ENCODE results near the gene NR1I2. TPM values are rescaled to one million over a fixed set of nuclear protein-coding genes. Genes with fewer than 3 reads are reported as not detected.

The NR1I2 gene
- total RNA-seq (under 1 TPM in 1 of 2 donors, not detected in 1; 0.20 TPM), total RNA-seq (0.35 to 0.75 reads per million in 2 donors)

DNA sequence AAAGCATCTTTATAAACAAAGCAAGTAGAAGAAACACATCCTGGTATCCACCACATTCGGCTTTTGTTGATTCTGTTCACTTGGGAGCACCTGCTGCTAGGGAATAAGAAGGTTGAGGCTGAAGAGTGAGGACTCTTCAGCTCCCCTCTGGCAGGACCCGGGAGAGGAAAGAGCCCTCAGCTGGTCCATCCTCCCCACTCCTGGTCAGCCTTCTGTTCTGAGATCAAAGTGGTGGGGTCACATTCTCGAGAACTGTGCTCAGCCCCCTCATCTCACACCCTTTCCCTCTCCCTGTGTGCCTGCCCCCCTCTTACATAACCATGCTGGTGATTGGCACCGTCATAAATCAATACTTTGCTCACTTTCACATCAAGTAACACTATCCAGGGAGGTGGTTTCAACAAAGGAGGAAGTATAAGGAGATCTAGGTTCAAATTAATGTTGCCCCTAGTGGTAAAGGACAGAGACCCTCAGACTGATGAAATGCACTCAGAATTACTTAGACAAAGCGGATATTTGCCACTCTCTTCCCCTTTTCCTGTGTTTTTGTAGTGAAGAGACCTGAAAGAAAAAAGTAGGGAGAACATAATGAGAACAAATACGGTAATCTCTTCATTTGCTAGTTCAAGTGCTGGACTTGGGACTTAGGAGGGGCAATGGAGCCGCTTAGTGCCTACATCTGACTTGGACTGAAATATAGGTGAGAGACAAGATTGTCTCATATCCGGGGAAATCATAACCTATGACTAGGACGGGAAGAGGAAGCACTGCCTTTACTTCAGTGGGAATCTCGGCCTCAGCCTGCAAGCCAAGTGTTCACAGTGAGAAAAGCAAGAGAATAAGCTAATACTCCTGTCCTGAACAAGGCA, at the start of gene NR1I2:
NR1I2 (plus strand) TSS at position 772 of the 869 bp plus-strand sequence.
- Mint-ChIP-seq H3K4me3 (no peak within 1 kb of the TSS), H3K36me3 (ENCODE audit: low read depth) (peaks cover 2% of the 10 kb centered on the region), H3K27ac (peak within 1 kb of the TSS; percentile 35), H3K27me3 (no peaks in the 10 kb centered on the region), H3K4me1 (peaks cover 2% of the 10 kb centered on the region)
- no peak for DNase-seq
- ATAC-seq, result no peak
- H3K9me3 ChIP-seq (ENCODE audit: control insufficient read depth, low read length, poor library complexity, severe bottlenecking), result no peaks in the 10 kb centered on the region

DNA sequence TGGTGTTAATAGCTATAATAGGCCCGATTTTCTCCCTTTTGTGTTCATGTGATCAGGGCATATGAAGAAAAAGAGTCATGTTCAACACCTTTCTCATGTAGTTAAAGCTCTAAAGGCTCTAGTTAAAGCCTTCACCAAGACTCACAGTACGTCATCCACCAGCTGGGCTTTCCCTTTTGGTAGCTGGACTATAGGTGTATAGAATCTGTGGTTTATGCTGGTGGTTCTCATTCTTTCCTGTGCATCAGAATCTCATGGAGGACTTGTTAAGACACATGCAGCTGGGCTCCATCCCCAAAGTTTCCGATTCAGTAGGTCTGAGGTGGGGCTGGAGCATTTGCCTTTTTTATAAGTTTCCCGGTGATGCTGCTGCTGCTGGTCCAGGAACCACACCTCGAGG, 48.1 kb upstream of the NR1I2 start:
- Mint-ChIP-seq H3K27ac (no peak overlapping the region), H3K36me3 (ENCODE audit: low read depth) (no peaks in the 10 kb centered on the region), H3K4me3 (no peak overlapping the region), H3K4me1 (peaks cover 2% of the 10 kb centered on the region), H3K27me3 (peaks cover 8% of the 10 kb centered on the region)
- H3K9me3 ChIP-seq (ENCODE audit: control insufficient read depth, low read length, poor library complexity, severe bottlenecking), result no peaks in the 10 kb centered on the region
- ATAC-seq (no peak), DNase-seq (no peak)

DNA sequence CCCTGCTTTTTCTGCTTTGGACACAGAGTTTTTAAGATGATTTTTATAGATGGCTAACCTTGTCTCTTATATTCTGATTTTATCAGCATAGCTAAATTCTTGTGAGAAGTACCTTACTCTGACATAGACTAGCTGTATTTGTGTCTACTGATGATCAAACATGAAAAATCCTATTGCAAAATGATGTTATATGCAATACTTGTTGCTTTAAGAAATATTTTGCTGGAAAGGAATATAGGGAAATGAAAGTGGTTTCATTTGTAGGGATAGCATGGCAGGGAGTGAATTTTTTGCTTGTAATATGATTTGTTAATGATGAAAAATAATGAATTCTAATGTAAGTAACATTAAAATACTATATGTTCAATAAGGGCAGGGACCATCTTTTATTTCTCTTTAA, 43.2 kb upstream of the NR1I2 start:
- Mint-ChIP-seq H3K27ac (no peak overlapping the region), H3K4me3 (no peak overlapping the region), H3K4me1 (no peaks in the 10 kb centered on the region), H3K27me3 (peaks cover 33% of the 10 kb centered on the region), H3K36me3 (ENCODE audit: low read depth) (no peaks in the 10 kb centered on the region)
- no peak for ATAC-seq
- no peak for DNase-seq
- no peaks in the 10 kb centered on the region for H3K9me3 ChIP-seq (ENCODE audit: control insufficient read depth, low read length, poor library complexity, severe bottlenecking)

DNA sequence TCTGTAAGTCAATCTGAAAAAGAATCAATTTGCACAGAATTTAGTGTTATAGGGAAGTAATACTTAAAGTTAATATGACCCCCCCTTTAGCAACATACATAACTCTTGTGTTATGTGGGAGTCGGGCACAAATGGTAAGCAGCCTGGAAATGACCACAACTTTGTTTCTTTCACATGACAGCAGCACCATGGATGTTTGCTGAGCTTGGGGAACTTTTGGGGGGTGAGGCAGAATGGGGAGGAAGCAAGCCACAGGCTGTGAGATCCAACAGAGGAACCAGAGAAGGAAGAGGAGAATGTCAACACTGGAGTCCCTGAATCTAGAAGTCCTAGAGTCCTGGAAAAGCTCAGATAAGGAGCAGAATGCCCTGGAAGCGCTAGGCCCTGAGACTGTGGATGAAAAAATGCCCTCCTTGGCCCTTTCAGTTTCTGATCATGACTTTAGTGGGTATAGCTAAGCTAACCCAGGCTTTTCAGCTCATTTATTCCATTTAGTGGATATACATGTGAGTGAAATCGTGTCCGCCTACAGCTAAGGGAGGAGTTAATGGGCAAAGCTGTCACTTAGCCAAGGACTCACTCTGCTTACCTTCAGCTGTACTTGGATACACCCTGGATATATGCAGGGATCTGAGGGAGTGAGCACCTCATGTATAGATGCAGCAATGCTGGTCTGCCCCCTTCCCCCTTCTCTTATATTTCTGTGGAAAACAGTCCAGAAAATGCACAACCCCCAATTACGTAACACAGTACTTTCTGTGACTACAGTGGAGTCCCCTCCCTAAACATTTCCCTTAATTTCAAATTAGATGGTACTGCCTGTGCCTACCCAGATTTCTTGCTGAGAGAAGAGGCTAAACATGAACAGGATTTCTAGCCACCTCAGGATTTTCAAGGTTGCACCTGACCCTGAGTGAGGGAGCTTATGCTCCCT, 40.0 kb upstream of the NR1I2 start:
- ATAC-seq, result no peak
- H3K9me3 ChIP-seq (ENCODE audit: control insufficient read depth, low read length, poor library complexity, severe bottlenecking), result no peaks in the 10 kb centered on the region
- H3K27ac Mint-ChIP-seq, result no peak overlapping the region
- DNase-seq, result no peak
- peaks cover 4% of the 10 kb centered on the region for H3K36me3 Mint-ChIP-seq (ENCODE audit: low read depth)
- peaks cover 51% of the 10 kb centered on the region for H3K27me3 Mint-ChIP-seq
- H3K4me1 Mint-ChIP-seq, result no peaks in the 10 kb centered on the region
- H3K4me3 Mint-ChIP-seq, result no peak overlapping the region

DNA sequence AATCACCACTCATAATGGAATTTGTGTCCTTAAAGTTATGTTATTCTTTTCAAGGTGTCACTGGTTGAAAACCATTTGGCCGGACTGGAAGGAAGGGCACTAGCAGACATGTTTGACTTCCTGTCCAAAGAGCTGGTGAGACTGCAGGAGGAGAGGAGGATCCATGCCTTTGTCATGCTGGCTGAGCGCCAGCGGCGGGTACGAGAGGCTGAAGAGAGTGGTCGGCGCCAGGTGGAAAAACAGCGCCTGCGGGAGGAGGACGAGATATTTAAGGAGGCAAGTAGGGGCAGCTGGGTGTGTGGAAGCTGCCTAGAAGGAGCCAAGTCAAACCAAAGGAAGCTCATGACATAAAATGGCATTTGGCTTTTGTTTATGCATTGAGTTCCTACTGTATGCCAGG, 38.0 kb upstream of the NR1I2 start:
- ATAC-seq (no peak), DNase-seq (no peak)
- Mint-ChIP-seq H3K36me3 (ENCODE audit: low read depth) (peaks cover 4% of the 10 kb centered on the region), H3K27me3 (peaks cover 59% of the 10 kb centered on the region), H3K4me1 (no peaks in the 10 kb centered on the region), H3K4me3 (no peak overlapping the region), H3K27ac (no peak overlapping the region)
- H3K9me3 ChIP-seq (ENCODE audit: control insufficient read depth, low read length, poor library complexity, severe bottlenecking), result no peaks in the 10 kb centered on the region

DNA sequence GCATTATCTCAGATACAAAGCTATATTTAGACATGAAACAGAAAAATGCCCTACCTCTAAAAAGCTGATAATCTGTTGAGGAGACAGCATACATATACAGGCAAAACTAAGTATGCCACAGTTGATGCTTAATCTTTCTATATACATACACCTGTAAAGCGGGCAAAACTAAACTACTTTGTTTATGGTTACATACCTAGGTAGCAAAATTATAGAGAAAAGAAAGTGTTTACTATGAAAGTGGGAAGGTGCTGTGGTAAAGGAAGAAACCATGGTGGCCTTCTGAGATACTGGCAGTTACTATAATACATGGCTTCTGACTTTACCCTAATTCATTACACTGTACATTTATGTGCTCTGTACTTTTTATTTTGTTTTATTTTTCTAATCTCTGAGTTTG, 36.0 kb upstream of the NR1I2 start:
- no peak overlapping the region for H3K4me3 Mint-ChIP-seq
- H3K36me3 Mint-ChIP-seq (ENCODE audit: low read depth), result peaks cover 6% of the 10 kb centered on the region
- DNase-seq, result no peak
- peaks cover 54% of the 10 kb centered on the region for H3K27me3 Mint-ChIP-seq
- H3K27ac Mint-ChIP-seq, result no peak overlapping the region
- no peaks in the 10 kb centered on the region for H3K4me1 Mint-ChIP-seq
- ATAC-seq, result no peak
- no peaks in the 10 kb centered on the region for H3K9me3 ChIP-seq (ENCODE audit: control insufficient read depth, low read length, poor library complexity, severe bottlenecking)

DNA sequence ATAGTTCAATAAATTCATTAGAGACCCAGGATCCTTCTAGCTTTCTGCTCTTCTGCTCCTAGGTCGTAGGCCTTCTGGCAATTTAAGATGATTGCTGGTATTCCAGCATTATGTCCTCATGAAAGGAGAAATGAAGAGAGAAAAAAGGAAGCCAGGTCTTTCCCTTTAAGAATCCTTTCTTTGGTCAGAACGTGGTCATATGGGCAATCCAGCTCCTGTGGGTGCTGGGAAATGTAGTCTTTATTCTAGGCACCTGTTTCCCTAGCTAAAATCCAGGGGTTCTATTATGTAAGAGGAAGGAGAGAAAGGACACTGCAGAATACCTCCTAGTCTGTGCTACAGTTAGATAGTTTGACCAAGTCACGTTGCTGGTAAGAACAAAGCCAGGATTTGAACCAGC, 35.5 kb upstream of the NR1I2 start:
- DNase-seq (no peak), ATAC-seq (no peak)
- peaks cover 54% of the 10 kb centered on the region for H3K27me3 Mint-ChIP-seq
- peaks cover 6% of the 10 kb centered on the region for H3K36me3 Mint-ChIP-seq (ENCODE audit: low read depth)
- no peak overlapping the region for H3K27ac Mint-ChIP-seq
- no peaks in the 10 kb centered on the region for H3K4me1 Mint-ChIP-seq
- H3K9me3 ChIP-seq (ENCODE audit: control insufficient read depth, low read length, poor library complexity, severe bottlenecking), result no peaks in the 10 kb centered on the region
- no peak overlapping the region for H3K4me3 Mint-ChIP-seq

DNA sequence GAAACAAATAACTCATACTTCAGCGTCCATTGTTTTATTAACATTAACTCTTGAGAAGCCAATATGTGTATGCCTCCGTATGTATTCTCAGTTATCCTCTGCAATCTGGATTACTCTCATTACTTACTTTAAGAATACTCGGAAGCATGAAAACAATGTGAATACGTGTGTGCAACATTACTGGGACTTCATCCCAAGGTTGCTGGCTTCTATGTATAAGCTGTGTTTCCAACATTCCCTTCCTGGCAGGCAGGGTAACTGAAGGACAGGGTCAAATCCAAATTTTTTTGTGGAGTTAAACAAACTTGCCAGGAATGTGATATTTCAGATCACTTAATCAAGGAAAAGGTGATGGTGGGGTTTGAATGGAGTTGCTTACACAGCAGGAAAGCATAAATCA, 34.5 kb upstream of the NR1I2 start:
- no peak for ATAC-seq
- Mint-ChIP-seq H3K27ac (no peak overlapping the region), H3K4me3 (no peak overlapping the region), H3K4me1 (no peaks in the 10 kb centered on the region), H3K27me3 (peaks cover 44% of the 10 kb centered on the region), H3K36me3 (ENCODE audit: low read depth) (peaks cover 6% of the 10 kb centered on the region)
- no peak for DNase-seq
- no peaks in the 10 kb centered on the region for H3K9me3 ChIP-seq (ENCODE audit: control insufficient read depth, low read length, poor library complexity, severe bottlenecking)

DNA sequence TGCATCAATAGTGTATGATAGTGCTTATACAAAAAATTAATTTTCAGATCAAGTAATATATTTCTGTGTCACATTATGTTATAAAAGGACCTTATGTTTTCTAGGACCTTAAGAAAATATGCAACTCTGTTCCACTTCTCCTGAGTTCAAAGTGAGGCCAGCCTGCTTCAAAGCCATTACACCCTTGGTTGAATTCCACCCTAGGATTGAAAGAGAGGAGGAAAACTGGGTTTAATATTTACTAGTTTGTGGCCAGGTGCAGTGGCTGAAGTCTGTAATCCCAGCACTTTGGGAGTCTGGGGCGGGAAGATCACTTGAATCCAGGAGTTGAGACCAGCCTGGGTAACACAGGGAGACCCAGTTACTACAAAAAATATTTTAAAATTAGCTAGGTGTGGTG, 32.9 kb upstream of the NR1I2 start:
- Mint-ChIP-seq H3K4me3 (no peak overlapping the region), H3K36me3 (ENCODE audit: low read depth) (peaks cover 6% of the 10 kb centered on the region), H3K27ac (no peak overlapping the region), H3K4me1 (no peaks in the 10 kb centered on the region), H3K27me3 (peaks cover 36% of the 10 kb centered on the region)
- no peaks in the 10 kb centered on the region for H3K9me3 ChIP-seq (ENCODE audit: control insufficient read depth, low read length, poor library complexity, severe bottlenecking)
- no peak for ATAC-seq
- no peak for DNase-seq

DNA sequence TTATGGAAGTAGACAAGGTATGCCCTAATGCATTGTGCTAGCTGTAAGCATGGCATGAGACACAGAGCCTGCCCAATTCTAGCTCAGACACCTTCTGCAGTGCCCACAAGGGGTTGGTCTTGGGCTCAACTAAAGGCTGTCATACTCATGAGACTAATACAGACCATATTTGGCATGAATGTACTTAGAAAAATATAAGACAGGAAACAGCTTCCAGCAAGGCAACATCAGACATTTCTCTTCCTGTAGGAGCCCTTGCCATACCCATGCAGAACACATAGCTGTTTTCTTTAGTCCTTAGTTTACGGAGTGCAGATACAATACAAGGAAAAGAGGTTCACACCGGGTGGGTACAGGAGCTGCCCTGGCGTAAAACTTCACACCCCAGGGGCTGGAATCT, 30.5 kb upstream of the NR1I2 start:
- Mint-ChIP-seq H3K27ac (no peak overlapping the region), H3K36me3 (ENCODE audit: low read depth) (peaks cover 3% of the 10 kb centered on the region), H3K4me1 (no peaks in the 10 kb centered on the region), H3K4me3 (no peak overlapping the region), H3K27me3 (peaks cover 33% of the 10 kb centered on the region)
- no peak for ATAC-seq
- no peak for DNase-seq
- H3K9me3 ChIP-seq (ENCODE audit: control insufficient read depth, low read length, poor library complexity, severe bottlenecking), result no peaks in the 10 kb centered on the region

DNA sequence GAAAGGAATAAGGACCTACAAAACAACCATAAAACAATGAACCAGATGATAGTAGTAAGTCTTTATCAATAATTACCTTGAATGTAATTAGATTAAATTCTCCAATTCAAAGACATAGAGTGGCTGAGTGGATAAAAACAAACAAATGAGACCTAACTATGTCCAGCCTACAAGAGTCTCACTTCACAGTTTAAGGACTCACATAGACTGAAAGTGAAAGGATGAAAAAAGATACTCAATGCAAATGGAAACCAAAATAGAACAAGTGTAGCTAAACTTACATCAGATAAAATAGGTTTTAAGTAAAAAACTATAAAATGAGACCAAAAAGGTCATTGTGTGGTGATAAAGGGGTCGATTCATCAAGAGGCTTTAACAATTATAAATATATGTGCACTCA, 21.9 kb upstream of the NR1I2 start:
- H3K9me3 ChIP-seq (ENCODE audit: control insufficient read depth, low read length, poor library complexity, severe bottlenecking), result no peaks in the 10 kb centered on the region
- no peak for ATAC-seq
- Mint-ChIP-seq H3K36me3 (ENCODE audit: low read depth) (peaks cover 7% of the 10 kb centered on the region), H3K27me3 (peaks cover 8% of the 10 kb centered on the region), H3K4me1 (no peaks in the 10 kb centered on the region), H3K4me3 (no peak overlapping the region), H3K27ac (no peak overlapping the region)
- DNase-seq, result no peak

DNA sequence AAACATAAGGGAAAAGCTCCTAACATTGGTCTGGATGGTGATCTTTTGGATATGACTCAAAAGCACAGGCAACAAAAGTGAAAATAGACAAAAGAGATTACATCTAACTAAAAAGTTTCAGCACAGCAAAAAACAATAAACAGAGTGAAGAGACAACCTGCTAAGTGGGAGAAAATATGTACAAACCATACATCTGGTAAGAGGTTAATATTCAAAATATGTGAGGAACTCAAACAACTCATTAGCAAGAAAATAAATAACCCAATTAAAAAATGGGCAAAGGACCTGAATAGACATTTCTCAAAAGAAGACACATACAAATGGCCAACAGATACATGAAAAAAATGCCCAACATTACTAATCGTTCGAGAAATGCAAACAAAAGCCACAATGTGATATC, 19.0 kb upstream of the NR1I2 start:
- Mint-ChIP-seq H3K4me1 (no peaks in the 10 kb centered on the region), H3K27ac (no peak overlapping the region), H3K4me3 (no peak overlapping the region), H3K27me3 (no peaks in the 10 kb centered on the region), H3K36me3 (ENCODE audit: low read depth) (peaks cover 7% of the 10 kb centered on the region)
- DNase-seq (no peak), ATAC-seq (no peak)
- H3K9me3 ChIP-seq (ENCODE audit: control insufficient read depth, low read length, poor library complexity, severe bottlenecking), result no peaks in the 10 kb centered on the region

DNA sequence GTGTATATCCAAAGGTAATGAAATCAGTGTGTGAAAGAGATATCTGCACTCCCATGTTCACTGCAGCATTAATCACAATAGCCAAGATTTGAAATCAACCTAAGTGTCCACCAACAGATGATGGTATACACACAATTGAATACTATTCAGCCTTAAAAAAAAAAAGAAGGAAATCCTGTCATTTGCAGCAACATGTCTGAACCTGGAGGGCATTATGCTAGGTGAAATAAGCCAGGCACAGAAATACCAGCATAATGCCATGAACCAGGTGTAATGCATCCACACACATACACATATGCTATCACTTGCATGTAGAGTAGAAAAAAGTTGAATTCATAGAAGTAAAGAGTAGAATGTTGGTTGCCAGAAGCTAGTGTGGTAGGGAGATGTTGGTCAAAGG, 18.4 kb upstream of the NR1I2 start:
- H3K27me3 Mint-ChIP-seq, result no peaks in the 10 kb centered on the region
- no peaks in the 10 kb centered on the region for H3K4me1 Mint-ChIP-seq
- DNase-seq (no peak), ATAC-seq (no peak)
- H3K4me3 Mint-ChIP-seq, result no peak overlapping the region
- no peaks in the 10 kb centered on the region for H3K9me3 ChIP-seq (ENCODE audit: control insufficient read depth, low read length, poor library complexity, severe bottlenecking)
- peaks cover 7% of the 10 kb centered on the region for H3K36me3 Mint-ChIP-seq (ENCODE audit: low read depth)
- no peak overlapping the region for H3K27ac Mint-ChIP-seq

Measured in T-helper 17 cell (primary cell).